GM23248 (cell line): ENCODE results near the gene CYP11A1. TPM values are rescaled to one million over a fixed set of nuclear protein-coding genes. Genes with fewer than 3 reads are reported as not detected.
"Not testable (repeated sequence)": the region's sequence is repeated elsewhere in the genome, so short reads cannot be mapped to it uniquely, and the experiment has no call there.

Experiments used
- DNase-seq: peaks from one replicate; pipeline ENCODE4 v3.0.0-alpha.2; 2015
- H2AFZ ChIP-seq: fragments of 200-600 bp; sonication (generic); 2 replicates; pipeline ENCODE4 v1.6.1; 2016; ENCODE audit warnings: antibody characterized with exemption
- H3F3A ChIP-seq: fragments of 200-600 bp; sonication (generic); 2 replicates; pipeline ENCODE4 v1.6.1; 2016; ENCODE audit warnings: mild to moderate bottlenecking, antibody characterized with exemption, mixed run types; ENCODE audit not compliant: insufficient read depth
- H3K27ac ChIP-seq: fragments of 200-600 bp; sonication (generic); 2 replicates; pipeline ENCODE4 v1.5.1; 2016; ENCODE audit warnings: mild to moderate bottlenecking
- H3K27me3 ChIP-seq: fragments of 200-600 bp; sonication (generic); replicated peaks from 2 replicates; pipeline ENCODE4 v1.6.1; 2016; ENCODE audit warnings: mild to moderate bottlenecking; ENCODE audit not compliant: insufficient read depth
- H3K36me3 ChIP-seq: fragments of 200-600 bp; sonication (generic); 2 replicates; pipeline ENCODE4 v1.6.1; 2016; ENCODE audit warnings: low read depth, mild to moderate bottlenecking
- H3K4me1 ChIP-seq: fragments of 200-600 bp; sonication (generic); 2 replicates; pipeline ENCODE4 v1.6.1; 2016; ENCODE audit warnings: mild to moderate bottlenecking; ENCODE audit not compliant: insufficient read depth
- H3K4me2 ChIP-seq: fragments of 200-600 bp; sonication (generic); one replicate; pipeline ENCODE4 v1.6.1; 2016; ENCODE audit warnings: mild to moderate bottlenecking; ENCODE audit not compliant: unreplicated experiment
- H3K4me3 ChIP-seq: fragments of 200-600 bp; sonication (generic); 2 replicates; pipeline ENCODE4 v1.5.1; 2016; ENCODE audit warnings: mild to moderate bottlenecking
- H3K79me2 ChIP-seq: fragments of 200-600 bp; sonication (generic); 2 replicates; pipeline ENCODE4 v1.6.1; 2016; ENCODE audit warnings: mild to moderate bottlenecking; ENCODE audit not compliant: insufficient read depth
- H3K9ac ChIP-seq: fragments of 200-600 bp; sonication (generic); 2 replicates; pipeline ENCODE4 v1.6.1; 2016; ENCODE audit warnings: mild to moderate bottlenecking
- H3K9me2 ChIP-seq: fragments of 200-600 bp; sonication (generic); 2 replicates; pipeline ENCODE4 v1.6.1; 2016; ENCODE audit warnings: mixed run types, mild to moderate bottlenecking, moderate library complexity; ENCODE audit not compliant: insufficient read depth
- H3K9me3 ChIP-seq: fragments of 200-600 bp; sonication (generic); one replicate; pipeline ENCODE4 v1.6.1; 2017; ENCODE audit warnings: low read depth
- H4K20me1 ChIP-seq: fragments of 200-600 bp; sonication (generic); 2 replicates; pipeline ENCODE4 v1.6.0; 2016; ENCODE audit not compliant: insufficient read depth
- EZH2 ChIP-seq: fragments of 200-600 bp; sonication (generic); IDR thresholded peaks from 2 replicates; pipeline ENCODE4 v1.6.1; 2018; ENCODE audit warnings: antibody characterized with exemption, mild to moderate bottlenecking; ENCODE audit not compliant: insufficient read depth, poor library complexity, severe bottlenecking
- EZH2phosphoT487 ChIP-seq: fragments of 200-600 bp; sonication (generic); IDR thresholded peaks from 2 replicates; pipeline ENCODE4 v1.6.1; 2018; ENCODE audit warnings: antibody characterized with exemption, moderate library complexity, mild to moderate bottlenecking, low read depth; ENCODE audit not compliant: insufficient read depth
- WGBS, 2 experiments: methylation state at CpG; one replicate each; pipeline ENCODE4 v1.1.6; 2015 to 2017; ENCODE audit warnings: low lambda C conversion rate in 2 of 2, low coverage in 1 of 2; ENCODE audit errors: missing lambda C conversion rate in 2 of 2; 5-methylcytosine and 5-hydroxymethylcytosine counted together
- in situ Hi-C: fragments of 300-500 bp; cut with MboI; formaldehyde crosslinking; loops from 2 replicates; pipeline ENCODE4 v1.15.0; 2020
- polyA plus RNA-seq: library from polyadenylated mRNA; unstranded; fragments of >200 nt; fragmentation: Nextera tagmentation; extraction: Ambion mirVana; gene quantifications from 2 replicates; pipeline ENCODE4 v1.2.1, GENCODE V29; 2016
- total RNA-seq: library from RNA; depleted of rRNA; stranded (reverse); fragments of >200 nt; shearing (Covaris generic); gene quantifications from 2 replicates; pipeline ENCODE4 v1.2.3, GENCODE V29; 2014

CYP11A1 gene
- total and polyA plus RNA-seq, 2 experiments from 2014 or later: 0.32 to 1.2 TPM

DNA sequence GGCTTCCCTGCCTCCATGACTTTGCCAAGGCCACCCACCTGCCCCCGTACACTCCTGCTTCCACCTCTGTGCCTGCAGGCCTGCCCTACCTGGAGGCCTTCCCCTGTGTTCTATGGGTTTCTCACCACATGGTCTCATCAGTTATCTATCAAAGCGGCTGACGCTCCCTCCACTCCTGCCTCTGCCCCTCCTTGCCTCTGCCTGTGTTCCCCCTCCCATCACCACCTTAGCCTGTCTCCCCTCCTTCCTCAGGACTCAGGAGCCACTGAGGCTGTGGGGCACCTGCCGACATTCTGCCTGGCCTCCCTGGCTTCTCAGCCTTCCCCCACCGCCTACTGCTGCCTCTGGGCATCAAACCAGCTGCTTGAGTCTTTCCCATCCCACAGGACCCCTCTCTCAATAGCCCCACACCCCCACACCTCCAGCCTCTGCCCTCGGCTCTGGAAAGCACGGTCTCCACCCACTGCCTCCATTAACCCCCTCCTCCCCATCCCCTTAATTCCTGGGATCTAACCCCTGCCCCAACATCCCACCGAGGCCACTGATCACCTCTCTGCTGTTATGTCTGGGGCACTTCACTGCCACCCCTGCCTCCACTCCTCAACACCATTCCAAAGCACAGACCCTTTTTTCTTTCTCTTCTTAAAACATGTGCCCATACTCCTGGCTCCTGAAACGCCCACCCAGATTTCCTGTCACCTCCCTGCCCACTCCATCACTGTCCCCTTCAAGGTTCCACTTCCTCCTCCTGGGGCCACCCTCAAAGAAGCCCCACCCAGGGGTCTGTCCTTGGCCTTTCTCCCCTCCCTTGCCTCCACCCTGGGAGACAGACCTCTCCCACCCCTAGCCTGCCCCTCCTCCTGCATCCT, 24.4 kb upstream of the CYP11A1 start:
- no peaks in the 10 kb centered on the region for H3K9me2 ChIP-seq
- no peaks in the 10 kb centered on the region for H3K27me3 ChIP-seq
- H4K20me1 ChIP-seq: no peaks in the 10 kb centered on the region
- WGBS, 2 experiments: 85 to 90% methylated on average over 7 to 9 of the region's 9 CpGs
- peak overlapping the region; percentile 58 for H2AFZ ChIP-seq
- H3K4me3 ChIP-seq: peak overlapping the region; percentile 23; the same call in 1 of the 2 replicates
- H3K9me3 ChIP-seq: no peaks in the 10 kb centered on the region
- H3K36me3 ChIP-seq: no peaks in the 10 kb centered on the region
- H3K4me1 ChIP-seq: peaks cover 46% of the 10 kb centered on the region
- peak overlapping the region; percentile 85 for H3K4me2 ChIP-seq
- peaks cover 39% of the 10 kb centered on the region for H3F3A ChIP-seq
- H3K27ac ChIP-seq: peak overlapping the region; percentile 72
- TF ChIP-seq EZH2phosphoT487 (no peak), EZH2 (no peak)
- in situ Hi-C loops: no loop called here
- H3K9ac ChIP-seq: peak overlapping the region; percentile 76
- no peak for DNase-seq
- H3K79me2 ChIP-seq: no peaks in the 10 kb centered on the region

DNA sequence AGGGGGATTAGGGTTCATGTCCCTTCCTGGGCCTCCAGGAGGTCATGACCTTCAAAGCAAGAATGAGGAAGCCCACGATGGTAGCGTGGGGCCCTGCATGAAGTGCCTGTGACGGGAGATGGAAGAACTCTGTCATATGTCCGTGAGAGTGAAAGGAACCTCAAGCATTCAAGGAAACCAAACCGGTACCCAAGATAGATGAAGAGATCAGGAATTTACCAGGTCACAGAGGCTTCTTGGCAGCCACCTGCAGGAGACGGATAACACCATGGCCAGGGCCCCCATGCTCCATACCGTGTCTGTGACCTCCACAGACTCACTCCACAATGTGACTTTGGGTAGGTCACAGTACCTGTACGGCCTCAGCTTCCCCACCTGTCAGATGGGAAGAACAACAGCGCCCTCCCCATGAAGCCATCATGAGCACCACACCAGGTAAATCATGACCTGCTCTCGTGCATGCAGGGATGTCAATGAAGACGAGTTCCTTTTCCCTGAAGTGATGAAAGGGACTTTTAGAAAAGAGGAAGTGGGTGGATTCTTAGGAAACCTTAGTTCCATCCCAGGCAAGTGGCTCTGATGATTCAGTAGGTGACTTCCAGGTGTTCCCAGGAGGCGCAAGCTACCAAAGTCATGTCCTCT, 23.3 kb upstream of the CYP11A1 start:
- no peaks in the 10 kb centered on the region for H3K9me2 ChIP-seq
- no peaks in the 10 kb centered on the region for H3K36me3 ChIP-seq
- 89 to 91% methylated on average over 12 of the region's 12 CpGs for WGBS, 2 experiments
- H3K4me3 ChIP-seq: no peak overlapping the region
- TF ChIP-seq EZH2 (no peak), EZH2phosphoT487 (no peak)
- H3K27me3 ChIP-seq: no peaks in the 10 kb centered on the region
- H3F3A ChIP-seq: peaks cover 29% of the 10 kb centered on the region
- no peaks in the 10 kb centered on the region for H4K20me1 ChIP-seq
- no peak for DNase-seq
- H3K4me1 ChIP-seq: peaks cover 36% of the 10 kb centered on the region
- no peak overlapping the region for H3K27ac ChIP-seq
- in situ Hi-C loops: no loop called here
- no peak overlapping the region for H2AFZ ChIP-seq
- H3K4me2 ChIP-seq: no peak overlapping the region
- H3K9ac ChIP-seq: no peak overlapping the region
- H3K9me3 ChIP-seq: no peaks in the 10 kb centered on the region
- H3K79me2 ChIP-seq: no peaks in the 10 kb centered on the region

DNA sequence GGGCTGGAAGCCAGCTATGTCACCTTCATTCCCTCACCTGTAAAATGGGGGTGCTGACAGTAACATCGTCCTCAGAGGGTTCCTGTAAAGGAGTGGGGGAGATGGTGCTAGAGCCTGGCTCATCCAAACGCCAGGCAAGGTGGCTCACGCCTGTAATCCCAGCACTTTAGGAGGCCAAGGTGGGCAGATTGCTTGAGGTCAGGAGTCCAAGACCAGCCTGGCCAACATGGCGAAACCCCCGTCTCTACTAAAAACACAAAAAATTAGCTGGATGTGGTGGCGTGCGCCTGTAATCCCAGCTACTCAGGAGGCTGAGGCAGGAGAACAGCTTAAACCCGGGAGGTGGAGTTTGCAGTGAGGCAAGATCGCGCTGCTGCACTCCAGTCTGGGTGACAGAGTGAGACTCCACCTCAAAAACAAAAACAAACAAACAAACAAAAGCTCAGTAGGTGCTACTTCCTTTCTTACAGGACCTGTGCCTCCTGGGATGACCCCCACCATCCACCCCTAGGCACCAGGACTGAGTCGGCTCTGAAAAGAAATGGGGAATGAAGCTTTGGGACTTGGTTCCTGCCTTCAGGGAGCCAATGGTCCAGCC, 22.7 kb upstream of the CYP11A1 start:
- H2AFZ ChIP-seq, H3K9ac ChIP-seq, H3K9me2 ChIP-seq, H3K79me2 ChIP-seq, H4K20me1 ChIP-seq, in situ Hi-C loops, H3K9me3 ChIP-seq, H3K4me3 ChIP-seq, H3K27ac ChIP-seq, DNase-seq, H3K36me3 ChIP-seq, H3K27me3 ChIP-seq, H3K4me2 ChIP-seq: not testable (repeated sequence)
- 93 to 96% methylated on average over 11 of the region's 11 CpGs for WGBS, 2 experiments
- Histone ChIP-seq H3F3A (peaks cover 23% of the 10 kb centered on the region), H3K4me1 (peaks cover 31% of the 10 kb centered on the region)

DNA sequence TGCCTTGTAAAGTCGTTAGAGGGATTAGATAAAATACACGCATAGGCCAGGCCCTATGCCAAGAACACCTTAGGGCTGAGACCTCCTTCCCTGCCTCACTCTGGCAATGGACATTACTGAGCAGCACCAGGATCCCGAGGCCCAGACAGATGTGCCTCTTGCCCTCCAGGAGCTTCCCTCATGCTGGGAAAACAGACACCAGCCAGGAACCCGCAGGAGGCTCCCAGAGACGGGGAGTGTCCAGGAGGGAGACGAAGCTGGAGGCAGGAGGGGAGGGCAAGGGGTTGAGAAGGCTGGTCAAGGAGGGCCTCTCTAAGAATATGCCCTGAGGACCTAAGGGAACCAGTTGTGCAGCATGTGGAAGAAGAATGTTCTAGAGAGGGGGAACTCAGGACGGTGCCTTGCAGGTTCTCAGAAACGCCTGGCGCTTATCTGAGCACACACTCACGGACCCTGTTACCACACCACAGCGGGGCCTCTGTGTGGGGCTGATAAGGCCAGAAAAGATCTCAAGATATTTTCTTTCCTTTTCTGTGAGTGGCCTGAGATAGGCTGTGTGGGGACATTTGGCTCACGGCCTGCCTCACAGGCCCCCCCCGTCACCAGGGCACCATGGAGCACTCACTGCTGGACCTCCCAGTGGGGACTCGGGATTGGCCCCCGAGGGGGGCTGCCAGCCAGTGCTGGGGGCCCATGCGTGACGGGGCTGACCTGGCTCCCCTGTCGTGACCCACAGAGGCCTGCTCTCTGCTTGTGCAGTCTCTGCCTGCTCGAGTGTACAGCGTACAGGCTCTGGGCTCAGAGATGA, 22.0 kb upstream of the CYP11A1 start:
- Histone ChIP-seq H3K9me3 (no peaks in the 10 kb centered on the region), H3K27ac (no peak overlapping the region), H3K27me3 (no peaks in the 10 kb centered on the region), H3K36me3 (no peaks in the 10 kb centered on the region), H3K79me2 (no peaks in the 10 kb centered on the region), H3K4me3 (no peak overlapping the region), H4K20me1 (no peaks in the 10 kb centered on the region), H3K4me1 (peaks cover 31% of the 10 kb centered on the region), H3F3A (peaks cover 24% of the 10 kb centered on the region), H2AFZ (no peak overlapping the region), H3K9ac (no peak overlapping the region), H3K9me2 (no peaks in the 10 kb centered on the region), H3K4me2 (no peak overlapping the region)
- 81 to 87% methylated on average over 20 of the region's 20 CpGs for WGBS, 2 experiments
- TF ChIP-seq EZH2 (no peak), EZH2phosphoT487 (no peak)
- DNase-seq: no peak
- in situ Hi-C loops: no loop called here
